ENCODE results near the gene CMTM1. TPM values are rescaled to one million over a fixed set of nuclear protein-coding genes. Genes with fewer than 3 reads are reported as not detected.
A peak's percentile ranks its signal among the peaks of the same experiment; 100 is the strongest.

CMTM1 gene
- total RNA-seq, 1 donor from 2014 or later, result 8.8 TPM

DNA sequence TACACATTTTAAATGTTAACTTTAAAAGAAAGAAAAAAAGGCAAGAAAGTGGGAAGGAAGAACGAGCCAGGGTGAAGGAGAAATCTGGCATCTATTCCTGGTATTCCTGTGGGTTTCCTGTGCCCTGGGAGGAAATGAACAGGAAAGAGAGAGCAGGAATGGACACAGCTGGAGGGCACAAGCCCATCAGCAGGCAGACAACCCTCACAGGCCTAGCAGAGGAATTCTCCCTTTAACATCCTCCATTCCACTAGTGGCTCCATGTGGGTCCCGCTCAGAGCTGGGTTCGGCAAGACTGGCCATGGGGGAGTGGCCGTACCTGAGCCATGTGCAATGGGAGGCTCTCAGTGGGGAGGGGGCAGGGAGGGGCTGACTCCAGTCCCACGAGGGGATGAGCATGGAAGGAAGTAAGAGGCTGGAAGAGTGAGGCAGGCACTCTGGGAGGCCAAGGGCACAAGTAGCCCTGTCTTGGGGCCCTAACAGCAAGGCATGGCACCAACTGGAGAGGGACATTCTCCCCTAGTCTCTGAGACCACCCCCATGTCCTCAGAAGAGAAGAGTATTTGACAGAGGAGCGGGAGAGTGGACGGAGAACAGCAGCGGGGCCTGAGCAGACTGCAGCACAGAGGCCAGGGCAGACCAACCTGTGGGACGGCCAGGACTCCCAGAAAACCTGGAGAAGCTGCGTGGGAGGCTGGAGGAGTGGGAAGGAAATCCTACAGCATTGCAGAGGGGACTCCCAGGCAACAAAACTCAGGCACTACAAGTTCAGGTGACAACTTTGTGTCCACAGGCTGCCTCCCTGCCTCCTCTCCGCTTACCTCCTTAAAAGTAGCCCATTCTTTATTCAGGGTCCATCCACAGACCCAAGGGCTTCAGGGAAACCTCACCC, 46.5 kb upstream of the CMTM1 start:
- TF ChIP-seq, protein P1, sequence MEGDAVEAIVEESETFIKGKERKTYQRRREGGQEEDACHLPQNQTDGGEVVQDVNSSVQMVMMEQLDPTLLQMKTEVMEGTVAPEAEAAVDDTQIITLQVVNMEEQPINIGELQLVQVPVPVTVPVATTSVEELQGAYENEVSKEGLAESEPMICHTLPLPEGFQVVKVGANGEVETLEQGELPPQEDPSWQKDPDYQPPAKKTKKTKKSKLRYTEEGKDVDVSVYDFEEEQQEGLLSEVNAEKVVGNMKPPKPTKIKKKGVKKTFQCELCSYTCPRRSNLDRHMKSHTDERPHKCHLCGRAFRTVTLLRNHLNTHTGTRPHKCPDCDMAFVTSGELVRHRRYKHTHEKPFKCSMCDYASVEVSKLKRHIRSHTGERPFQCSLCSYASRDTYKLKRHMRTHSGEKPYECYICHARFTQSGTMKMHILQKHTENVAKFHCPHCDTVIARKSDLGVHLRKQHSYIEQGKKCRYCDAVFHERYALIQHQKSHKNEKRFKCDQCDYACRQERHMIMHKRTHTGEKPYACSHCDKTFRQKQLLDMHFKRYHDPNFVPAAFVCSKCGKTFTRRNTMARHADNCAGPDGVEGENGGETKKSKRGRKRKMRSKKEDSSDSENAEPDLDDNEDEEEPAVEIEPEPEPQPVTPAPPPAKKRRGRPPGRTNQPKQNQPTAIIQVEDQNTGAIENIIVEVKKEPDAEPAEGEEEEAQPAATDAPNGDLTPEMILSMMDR (IDR thresholded peaks at IDR 0.05; ENCODE audit: unreplicated experiment), result no peak
- Mint-ChIP-seq H3K4me1 (ENCODE audit: low read depth) (peaks cover 19% of the 10 kb centered on the region), H3K4me3 (ENCODE audit: low read depth) (no peak overlapping the region), H3K27me3 (no peaks in the 10 kb centered on the region), H3K27ac (peak overlapping the region; percentile 13), H3K9me3 (ENCODE audit: low read depth) (no peaks in the 10 kb centered on the region), H3K36me3 (ENCODE audit: insufficient read depth) (peaks cover 6% of the 10 kb centered on the region)
- no peak for DNase-seq (ENCODE audit: low spot score, unreplicated experiment)

- no peaks in the 10 kb centered on the region for H3K9me3 Mint-ChIP-seq (ENCODE audit: low read depth)
- no peak overlapping the region for H3K27ac Mint-ChIP-seq
- TF ChIP-seq, protein P1 (IDR thresholded peaks at IDR 0.05; ENCODE audit: unreplicated experiment), result no peak
- H3K27me3 Mint-ChIP-seq, result no peaks in the 10 kb centered on the region
- H3K36me3 Mint-ChIP-seq (ENCODE audit: insufficient read depth), result peaks cover 6% of the 10 kb centered on the region
- peaks cover 11% of the 10 kb centered on the region for H3K4me1 Mint-ChIP-seq (ENCODE audit: low read depth)
- no peak for DNase-seq (ENCODE audit: low spot score, unreplicated experiment)
- H3K4me3 Mint-ChIP-seq (ENCODE audit: low read depth), result no peak overlapping the region
Observed at GRCh38 chr16:66520406-66521170, 45.7 kb upstream of the CMTM1 start.

DNA sequence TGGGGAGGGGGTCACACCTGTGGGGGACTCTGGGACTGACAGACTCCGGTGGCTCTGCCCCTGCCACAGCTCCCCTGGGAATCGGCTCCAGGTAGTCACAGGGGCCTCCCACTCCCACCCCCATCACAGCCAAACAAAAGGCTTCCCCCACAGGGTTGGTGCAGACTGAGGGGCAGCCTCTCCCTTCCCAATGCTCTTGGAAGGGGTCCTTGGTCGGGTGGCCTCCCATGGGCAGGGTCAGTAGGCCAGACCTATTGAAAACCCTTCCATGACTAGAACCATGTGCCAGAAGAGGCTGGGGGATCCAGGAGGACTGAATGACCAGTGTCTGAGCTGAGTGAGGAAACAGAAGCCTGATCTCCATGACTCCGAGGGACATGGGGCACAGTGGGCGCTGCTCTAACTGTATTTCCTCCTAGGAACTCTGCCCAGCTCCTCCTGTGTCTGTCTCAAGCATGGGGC, 45.0 kb upstream of the CMTM1 start:
- H3K27me3 Mint-ChIP-seq, result no peaks in the 10 kb centered on the region
- H3K4me1 Mint-ChIP-seq (ENCODE audit: low read depth), result peaks cover 11% of the 10 kb centered on the region
- TF ChIP-seq, protein P1 (IDR thresholded peaks at IDR 0.05; ENCODE audit: unreplicated experiment), result no peak
- no peak overlapping the region for H3K27ac Mint-ChIP-seq
- DNase-seq (ENCODE audit: low spot score, unreplicated experiment), result no peak
- H3K36me3 Mint-ChIP-seq (ENCODE audit: insufficient read depth), result peaks cover 6% of the 10 kb centered on the region
- no peaks in the 10 kb centered on the region for H3K9me3 Mint-ChIP-seq (ENCODE audit: low read depth)
- H3K4me3 Mint-ChIP-seq (ENCODE audit: low read depth), result no peak overlapping the region

GRCh38 chr16:66521951-66522771, 44.1 kb upstream of the CMTM1 start:
- peaks cover 6% of the 10 kb centered on the region for H3K4me1 Mint-ChIP-seq (ENCODE audit: low read depth)
- H3K4me3 Mint-ChIP-seq (ENCODE audit: low read depth), result no peak overlapping the region
- no peak overlapping the region for H3K27ac Mint-ChIP-seq
- H3K9me3 Mint-ChIP-seq (ENCODE audit: low read depth), result no peaks in the 10 kb centered on the region
- no peaks in the 10 kb centered on the region for H3K27me3 Mint-ChIP-seq
- TF ChIP-seq, protein P1 (IDR thresholded peaks at IDR 0.05; ENCODE audit: unreplicated experiment), result no peak
- no peak for DNase-seq (ENCODE audit: low spot score, unreplicated experiment)
- H3K36me3 Mint-ChIP-seq (ENCODE audit: insufficient read depth), result peaks cover 4% of the 10 kb centered on the region
